GF-D8 (cell line): Measurements from ENCODE around the gene UGT1A8.

ENCODE experiments used
- DNase-seq: peaks from one replicate; lab custom pipeline; 2025; lab: John Stamatoyannopoulos, UW

Gene UGT1A8

DNA sequence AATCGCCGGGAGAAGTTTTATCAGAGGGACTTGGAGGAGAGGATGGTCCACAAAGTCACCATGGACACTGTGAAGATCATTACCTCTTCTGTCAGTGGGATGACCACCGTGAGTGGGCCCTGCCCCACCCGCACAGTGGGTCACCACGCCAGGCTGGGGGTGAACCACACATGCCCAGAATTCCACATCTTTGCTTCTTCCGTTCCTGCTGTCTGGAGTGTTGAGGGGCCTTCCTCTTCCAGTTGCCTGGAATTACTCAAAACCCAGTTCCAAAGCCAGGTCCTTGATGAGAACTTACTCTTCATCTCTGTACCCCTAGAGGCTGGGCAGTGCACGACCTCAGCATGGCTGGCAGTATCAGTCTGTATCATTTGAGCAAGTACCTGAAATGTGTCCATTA, 182.8 kb downstream of the UGT1A8 start:
- DNase-seq: no peak

- no peak for DNase-seq
Measured at GRCh38 chr2:233801357-233802131, 184.1 kb downstream of the UGT1A8 start.

GRCh38 chr2:233802132-233802815, 184.8 kb downstream of the UGT1A8 start:
- no peak for DNase-seq

DNA sequence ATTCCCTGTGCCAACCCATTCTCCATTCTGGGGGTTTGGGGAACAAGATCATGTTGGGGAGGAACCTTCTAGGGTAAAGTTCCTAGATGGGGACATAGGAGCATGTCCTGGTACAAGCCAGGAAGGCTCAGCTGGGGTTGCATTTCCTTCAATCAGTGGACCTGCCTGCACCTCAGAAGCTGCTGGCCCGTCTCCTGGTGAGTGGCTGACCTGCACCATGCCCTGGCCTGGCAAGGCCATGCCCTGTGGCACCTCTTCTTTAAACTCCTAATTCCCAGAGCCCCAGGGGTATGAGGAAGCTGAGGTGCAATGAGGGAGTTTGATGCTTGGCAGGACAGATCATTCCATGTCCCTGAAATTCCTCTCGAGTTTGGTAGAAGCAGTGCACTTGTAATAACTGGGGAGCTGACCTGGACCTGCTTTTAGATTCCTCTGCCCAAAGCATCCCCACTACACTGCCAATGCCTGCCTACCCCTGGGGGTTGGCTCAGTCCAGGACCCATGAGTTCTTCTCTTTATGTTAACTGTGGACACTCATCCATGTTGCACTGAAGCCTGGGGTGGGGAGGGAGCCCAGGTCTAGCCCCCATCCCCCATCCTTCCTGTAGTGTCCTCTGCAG, 186.0 kb downstream of the UGT1A8 start:
- no peak for DNase-seq

DNA sequence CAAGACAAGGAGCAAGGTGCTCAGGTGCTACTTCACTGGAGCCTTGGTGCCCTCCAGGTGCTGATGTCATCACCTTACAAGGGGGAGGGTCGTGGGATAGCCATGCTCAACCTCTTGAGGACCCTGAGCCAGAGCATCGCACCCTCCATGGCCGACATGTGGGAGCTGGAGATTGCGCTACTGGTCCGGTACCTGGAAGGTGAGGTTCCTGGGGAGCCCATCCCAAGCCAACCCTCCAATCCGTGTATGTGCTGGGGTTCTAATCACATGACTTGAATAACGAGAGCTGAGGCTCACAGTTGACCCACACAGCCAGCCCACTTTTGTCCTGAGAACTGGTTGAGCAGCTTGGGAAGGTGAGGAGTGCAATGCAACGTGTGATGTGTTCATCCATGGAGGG, 186.6 kb downstream of the UGT1A8 start:
- DNase-seq: no peak

DNA sequence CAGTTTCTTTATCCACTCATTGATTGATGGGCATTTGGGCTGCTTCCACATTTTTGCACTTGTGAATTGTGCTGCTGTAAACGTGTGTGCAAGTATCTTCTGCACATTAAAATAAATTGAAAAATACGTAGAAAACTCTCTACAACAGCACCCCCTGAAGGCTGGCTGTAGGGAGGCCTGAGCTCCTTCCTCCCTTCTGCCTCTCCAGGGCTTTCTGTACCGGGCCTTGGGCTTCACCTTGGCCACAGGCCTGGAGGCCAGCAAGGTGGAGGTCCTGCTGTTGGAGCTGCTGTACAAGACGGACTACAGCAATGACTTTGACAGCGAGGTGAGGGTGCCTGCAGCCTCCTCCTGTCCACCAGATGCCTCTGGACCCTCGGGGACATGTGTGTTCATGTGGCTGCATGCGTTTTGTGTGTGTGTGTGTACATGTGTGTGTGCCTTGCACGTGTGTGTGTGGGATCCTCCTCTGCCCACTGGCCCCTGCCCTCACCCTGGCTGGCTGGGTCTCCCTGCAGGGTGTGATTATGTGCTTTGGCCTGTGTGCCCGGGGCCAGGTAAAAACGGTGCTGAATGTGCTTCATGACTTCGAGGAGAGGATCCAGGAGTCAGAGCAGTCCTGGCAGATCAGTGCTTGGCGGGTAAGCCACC, 189.9 kb downstream of the UGT1A8 start:
- no peak for DNase-seq

GRCh38 chr2:233807966-233808935, 190.8 kb downstream of the UGT1A8 start:
- no peak for DNase-seq

GRCh38 chr2:233810385-233810784, 193.0 kb downstream of the UGT1A8 start:
- no peak for DNase-seq

DNA sequence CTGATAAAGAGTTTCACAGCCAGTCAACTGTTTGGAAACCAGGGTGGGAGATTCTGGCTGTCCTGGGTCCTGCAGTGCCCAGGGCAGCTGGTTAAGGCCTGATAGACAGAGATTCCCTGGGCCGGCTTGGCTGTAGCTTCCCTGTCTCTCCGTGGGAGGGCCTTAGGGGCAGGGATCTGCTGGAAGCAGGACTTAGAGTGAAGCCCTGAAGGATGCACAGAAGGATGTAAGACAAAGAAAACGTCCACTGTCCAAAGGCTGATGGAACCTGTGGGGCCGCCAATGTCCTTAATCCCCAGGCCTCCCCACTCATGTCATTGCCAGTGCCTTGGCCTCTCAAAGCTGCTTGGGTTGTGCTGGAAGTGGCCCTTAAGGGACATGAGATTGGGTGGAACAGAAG, 193.7 kb downstream of the UGT1A8 start:
- DNase-seq: no peak

DNA sequence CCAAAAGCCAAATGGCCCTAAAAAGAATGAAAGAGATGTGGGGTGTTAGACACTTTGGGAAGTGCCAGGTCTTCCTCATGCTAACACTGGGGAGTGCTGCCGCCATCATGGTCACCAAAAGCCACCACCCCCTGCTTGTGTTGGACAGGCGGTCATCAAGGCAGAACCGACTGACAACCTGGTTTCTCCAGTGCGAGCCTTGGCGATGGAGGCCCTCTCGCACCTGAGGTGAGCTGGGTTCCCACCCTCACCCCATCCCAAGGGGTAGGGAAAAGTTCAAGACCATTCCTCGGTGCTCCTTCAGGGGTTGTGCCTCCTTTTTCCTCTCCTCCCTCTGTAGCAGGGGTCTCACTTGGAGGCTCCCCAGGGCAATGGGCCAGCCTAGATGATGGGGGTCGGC, 194.3 kb downstream of the UGT1A8 start:
- DNase-seq: no peak

DNA sequence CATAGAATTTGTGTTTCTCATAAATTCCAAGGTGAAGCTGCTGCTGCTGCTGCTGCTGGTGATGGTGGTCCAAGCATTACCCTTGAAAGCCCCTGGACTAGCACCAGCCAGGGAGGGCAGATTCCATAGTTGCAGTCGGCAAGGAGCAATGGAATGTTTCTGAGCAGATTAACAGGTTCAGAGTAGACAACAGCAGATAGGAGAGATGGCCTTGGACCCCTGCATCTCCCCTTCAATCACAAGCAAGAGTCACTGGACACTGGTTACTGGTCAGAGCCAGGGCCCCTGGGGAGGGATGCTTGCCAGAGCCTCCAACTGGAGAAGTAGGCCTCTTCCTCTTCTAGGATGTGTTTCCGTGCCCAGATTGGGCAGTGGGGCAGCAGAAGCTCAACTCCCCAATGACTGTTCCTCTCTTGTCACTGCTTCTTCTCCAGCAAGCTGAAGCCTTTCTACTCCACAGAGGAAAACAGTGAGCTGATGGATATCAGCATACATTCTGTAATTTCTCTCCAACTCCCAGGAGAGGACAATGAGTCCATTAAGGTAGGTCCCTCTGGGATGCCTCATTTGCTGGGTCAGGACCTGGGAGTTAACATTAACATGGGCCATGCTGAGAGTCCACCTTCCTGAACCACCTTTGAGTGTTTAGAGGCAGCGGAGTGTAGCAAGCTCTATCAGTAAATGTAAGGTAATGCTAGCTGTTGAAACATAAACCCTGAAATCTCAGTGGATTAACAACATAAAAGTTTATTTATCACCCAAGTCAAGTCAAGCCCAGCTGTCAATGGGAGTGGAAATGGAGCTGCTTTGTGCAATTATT, 196.0 kb downstream of the UGT1A8 start:
- no peak for DNase-seq

GRCh38 chr2:233814056-233814835, 196.8 kb downstream of the UGT1A8 start:
- no peak for DNase-seq

DNA sequence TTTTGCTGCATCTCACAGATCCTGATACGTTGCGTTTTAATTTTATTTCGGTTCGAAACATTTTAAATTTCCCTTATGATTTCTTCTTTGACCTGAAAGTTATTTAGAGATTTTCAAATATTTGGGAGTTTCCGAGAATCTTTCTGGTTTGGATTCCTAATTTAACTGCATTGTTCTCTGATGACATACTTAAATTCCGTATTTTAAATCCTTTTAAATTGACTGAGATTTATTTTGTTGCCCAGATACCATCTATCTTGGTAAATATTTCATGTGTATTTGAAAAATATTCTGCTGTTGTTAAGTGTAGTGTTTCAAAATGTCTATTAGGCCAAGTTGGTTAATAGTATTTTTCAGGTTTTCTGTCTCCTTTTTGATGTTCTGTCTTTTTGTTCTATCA, 198.4 kb downstream of the UGT1A8 start:
- no peak for DNase-seq

DNA sequence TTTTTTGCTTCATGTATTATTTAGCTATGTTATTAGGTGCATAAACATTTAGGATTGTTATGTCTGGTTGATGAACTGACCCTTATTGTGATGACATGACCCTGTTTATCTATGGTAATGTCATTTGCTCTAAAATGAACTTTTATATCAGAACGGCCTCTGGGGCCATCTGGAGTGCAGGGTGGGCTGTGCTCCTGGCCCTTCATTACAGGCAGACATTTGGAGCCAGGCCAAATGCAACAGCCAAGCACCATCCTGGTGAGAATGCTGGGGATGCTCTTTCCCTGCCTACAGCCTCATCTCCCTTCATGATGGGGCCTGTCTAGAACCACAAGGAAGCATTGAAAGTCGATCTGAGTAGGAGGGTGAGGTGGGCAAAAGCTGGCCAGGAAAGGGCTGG, 198.9 kb downstream of the UGT1A8 start:
- DNase-seq: no peak

GRCh38 chr2:233816771-233817170, 199.3 kb downstream of the UGT1A8 start:
- DNase-seq: no peak

DNA sequence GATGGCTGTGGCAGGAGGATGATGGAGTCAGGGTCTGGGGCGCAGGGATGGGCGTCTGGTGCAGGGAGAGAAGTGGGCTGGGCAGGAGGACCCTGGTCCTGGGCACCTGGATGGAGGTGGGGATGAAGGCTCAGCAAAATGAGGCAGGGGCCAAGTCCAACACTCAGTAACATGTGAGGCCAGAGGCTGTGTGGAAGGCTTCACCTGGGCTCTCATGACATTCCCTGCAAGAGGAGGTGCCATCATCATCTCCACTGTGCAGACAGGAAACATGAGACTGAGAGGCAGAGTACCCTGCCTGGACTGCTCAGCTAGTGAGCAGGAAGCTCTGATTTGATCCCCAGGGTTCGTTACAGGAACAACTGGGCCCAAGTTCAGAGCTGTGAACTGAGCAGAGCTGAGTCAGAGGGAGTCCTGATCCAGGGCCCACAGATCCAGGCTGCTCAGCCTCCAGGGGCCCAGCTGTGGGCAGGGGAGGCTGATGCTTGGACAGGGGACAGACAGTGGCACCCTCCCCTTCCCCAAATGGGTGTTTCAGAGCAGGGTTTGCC, 200.0 kb downstream of the UGT1A8 start:
- no peak for DNase-seq

- no peak for DNase-seq
Measured at GRCh38 chr2:233817995-233818638, 200.7 kb downstream of the UGT1A8 start.

DNA sequence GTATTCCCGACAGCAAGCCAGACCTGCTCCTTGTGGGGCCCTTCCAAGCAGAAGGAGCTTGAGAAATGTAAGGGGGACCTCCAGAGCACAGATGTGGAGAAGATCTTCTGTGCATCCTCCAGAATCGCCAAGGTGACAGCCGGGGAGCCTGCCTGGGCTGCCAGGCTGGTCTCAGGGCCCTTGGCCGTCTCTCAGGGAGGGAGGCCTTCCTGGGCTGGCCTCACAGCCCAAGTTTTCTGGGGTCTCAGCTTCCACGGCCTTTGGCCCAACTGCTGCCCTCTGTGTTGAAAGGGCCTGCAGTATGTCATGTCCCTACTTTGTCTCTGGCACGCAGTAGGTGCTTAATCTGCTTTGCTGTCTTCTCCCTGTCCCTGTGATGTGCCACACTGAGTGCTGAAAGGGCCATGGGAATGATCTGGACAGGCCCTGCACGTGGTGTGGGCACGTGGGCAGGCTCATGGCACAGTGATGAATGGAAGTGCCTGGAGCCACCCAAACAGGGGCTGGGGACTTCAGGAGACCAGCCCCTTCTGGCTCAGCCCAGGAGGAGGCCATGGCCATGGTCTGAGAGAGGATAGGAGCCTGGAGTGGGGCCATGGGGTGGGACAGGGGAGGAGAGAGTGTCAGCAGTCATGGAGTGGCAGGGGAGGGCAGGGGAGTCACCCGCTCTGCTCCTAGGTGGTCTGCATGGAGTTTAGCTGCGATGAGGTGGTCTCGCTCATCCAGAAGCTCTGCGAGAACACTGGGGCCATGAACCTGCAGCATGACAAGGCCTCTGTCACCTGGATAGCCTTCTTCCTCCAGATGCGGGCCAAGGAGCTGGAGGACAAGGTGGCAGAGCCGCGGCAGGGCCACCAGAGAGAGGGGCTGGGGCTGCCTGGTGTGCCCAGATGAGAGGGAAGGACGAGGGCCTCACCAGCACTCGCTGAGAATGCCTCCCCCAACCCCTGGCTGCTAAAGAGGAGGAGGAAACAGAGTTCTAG, 201.5 kb downstream of the UGT1A8 start:
- DNase-seq: no peak
